GM18951 (cell line): ENCODE results near the gene RPRD1B.

Experiments used
- POLR2A ChIP-seq: IDR thresholded peaks from 4 replicates; pipeline ENCODE4 v1.6.1; 2011; ENCODE audit warnings: mild to moderate bottlenecking; ENCODE audit not compliant: insufficient read length, insufficient read depth; ENCODE audit errors: extremely low read depth
- in situ Hi-C: fragments of 300-500 bp; cut with MboI; formaldehyde crosslinking; loops from one replicate; pipeline ENCODE4 v1.12.0; 2022; ENCODE audit warnings: low sequenced_read_pairs, mixed read lengths, inconsistent platforms; ENCODE audit not compliant: unreplicated experiment

Gene RPRD1B

DNA sequence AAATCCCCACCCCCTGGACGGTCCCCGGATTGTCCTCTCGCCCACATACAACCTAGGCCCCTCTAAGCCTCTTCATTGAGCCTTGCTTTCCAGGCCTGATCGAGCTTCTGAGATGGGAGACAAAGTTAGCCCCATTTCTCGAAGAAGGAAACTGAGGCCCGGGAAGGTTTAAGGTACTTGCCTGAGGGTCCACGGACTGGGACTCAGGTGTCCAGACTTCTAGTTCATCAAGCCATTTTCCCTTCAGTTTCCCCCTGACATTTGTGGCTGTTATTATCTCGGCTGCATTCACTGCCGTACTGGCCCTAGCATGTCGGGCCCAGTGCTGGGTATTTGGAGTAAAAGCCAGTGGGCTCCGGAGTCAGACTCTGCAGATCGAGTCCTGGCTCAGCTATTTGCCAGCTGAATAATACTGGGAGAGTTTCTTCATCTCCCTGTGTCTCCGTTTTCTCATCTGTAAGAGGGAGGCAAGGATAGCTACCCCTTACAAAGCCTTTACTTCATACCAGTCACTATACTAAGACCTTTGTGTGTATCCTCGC lies 633 bp downstream of the RPRD1B start:
- in situ Hi-C loops = no loop called here
- TF ChIP-seq POLR2A = no peak

DNA sequence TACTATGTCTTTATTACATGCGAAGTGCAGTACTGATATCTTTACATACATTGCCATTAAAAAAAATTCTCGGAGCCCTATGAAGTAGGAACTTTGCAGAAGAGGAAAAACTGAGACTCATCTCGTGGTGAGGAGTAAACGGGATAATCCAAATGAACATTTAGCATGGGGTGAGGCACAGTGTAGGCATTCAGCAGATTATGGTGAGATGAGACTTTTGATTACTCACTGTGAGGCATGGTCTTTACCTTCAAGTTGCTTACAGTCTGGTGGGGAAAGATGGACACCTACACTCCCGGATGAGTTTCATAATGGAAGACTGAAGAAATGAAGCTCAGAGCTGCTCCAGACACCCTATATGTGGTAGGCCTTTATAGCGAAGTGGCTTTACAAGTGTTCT lies 1.4 kb downstream of the RPRD1B start:
- no peak for TF ChIP-seq POLR2A
- in situ Hi-C loops = no loop called here

DNA sequence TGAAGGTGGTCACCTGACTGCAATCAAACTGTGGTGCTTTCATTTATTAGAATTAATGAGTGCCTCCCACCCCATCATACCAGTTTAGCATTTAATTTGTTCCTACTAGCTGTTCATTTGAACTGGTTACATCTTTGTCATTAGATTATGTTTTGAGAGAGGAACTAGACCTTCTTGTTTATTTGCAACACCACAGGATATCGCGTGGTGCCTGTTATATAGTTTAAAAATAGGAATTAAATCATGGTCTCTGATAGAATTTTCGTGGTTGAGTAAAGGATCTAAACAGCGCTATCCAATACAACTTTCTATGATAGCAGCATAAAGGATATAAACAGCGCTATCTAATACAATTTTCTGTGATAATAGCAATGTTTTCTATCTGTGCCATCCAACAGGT lies 2.8 kb downstream of the RPRD1B start:
- in situ Hi-C loops = no loop called here
- no peak for TF ChIP-seq POLR2A

GRCh38 chr20:38040276-38040675 lies 6.7 kb downstream of the RPRD1B start:
- TF ChIP-seq POLR2A = no peak
- in situ Hi-C loops = no loop called here

DNA sequence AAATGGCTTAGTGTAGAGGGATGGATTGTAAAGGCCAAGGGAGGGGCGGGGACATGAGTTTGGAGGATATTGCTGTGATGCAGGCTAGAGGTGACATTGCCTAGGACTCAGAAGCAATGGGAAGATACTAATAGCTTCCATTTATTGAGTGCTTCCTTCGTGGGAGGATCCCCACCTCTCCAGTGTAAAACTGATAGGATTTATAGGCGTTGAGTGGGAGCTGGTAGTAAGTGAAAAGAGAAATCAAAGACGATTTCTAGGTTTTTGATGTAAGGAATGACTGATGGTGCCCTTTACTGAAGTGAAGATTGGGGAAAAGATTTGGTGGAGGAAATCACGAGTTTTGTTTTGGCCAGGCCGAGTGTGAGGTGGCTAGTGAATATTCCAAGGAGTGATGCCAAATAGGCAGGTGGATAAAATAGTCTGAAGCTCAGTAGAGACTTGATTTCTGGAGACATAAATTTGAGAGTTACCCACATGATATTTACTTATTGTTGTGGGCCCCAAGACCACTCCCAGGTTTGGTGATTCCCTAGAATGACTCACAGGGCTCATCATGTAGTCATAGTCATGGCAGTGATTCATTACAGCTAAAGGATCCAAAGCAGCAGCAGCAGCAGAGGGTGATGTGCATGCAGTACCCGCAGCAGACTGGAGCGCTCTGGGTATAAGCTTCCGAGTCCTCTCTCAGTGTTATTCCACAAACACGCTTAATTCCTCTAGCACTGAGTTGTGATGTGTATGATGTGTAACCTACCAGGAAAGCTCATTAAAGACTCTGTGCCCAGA lies 10.2 kb downstream of the RPRD1B start:
- in situ Hi-C loops = no loop called here
- TF ChIP-seq POLR2A = no peak

DNA sequence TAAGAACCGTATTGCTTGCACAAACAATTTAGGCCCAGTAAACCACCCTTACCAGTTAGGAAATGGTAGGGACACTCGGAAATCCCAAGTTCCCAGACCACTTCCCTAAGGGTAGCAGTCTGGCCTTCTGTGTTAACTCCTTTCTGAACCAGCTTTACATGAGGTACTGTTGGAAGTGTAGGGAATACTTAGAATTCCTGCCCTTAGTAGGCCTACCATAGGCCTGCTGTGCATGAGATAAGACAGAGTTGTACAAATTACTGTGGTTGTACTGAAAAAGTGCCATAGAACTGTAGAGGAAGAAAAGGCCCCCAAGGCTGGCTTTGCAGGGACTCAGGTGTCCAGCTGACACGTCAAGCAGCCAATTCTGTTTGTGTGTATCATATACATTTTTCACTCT lies 11.1 kb downstream of the RPRD1B start:
- no peak for TF ChIP-seq POLR2A
- in situ Hi-C loops = no loop called here

DNA sequence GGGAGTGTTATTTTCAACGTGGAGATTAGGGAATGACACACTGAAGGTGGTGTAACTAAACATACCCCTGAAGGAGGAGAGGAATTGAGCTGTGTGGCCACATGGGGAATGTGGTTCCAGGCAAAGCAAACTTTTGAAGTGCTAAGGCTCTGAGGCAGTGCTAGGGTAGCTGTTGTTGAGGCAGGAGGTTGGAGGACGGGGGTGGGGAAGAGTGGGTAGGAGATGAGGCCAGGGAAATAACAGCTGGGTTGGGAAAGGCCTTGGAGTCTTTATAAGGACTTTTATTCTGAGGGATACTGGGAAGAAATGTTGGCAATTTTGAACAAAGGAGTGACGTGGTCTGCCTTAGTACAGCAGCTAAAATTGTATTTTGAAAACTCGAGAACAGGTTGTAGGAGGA lies 13.0 kb downstream of the RPRD1B start:
- in situ Hi-C loops = no loop called here
- no peak for TF ChIP-seq POLR2A

- no peak for TF ChIP-seq POLR2A
- in situ Hi-C loops = no loop called here
These were observed 16.3 kb downstream of the RPRD1B start for GRCh38 chr20:38049800-38050199.

DNA sequence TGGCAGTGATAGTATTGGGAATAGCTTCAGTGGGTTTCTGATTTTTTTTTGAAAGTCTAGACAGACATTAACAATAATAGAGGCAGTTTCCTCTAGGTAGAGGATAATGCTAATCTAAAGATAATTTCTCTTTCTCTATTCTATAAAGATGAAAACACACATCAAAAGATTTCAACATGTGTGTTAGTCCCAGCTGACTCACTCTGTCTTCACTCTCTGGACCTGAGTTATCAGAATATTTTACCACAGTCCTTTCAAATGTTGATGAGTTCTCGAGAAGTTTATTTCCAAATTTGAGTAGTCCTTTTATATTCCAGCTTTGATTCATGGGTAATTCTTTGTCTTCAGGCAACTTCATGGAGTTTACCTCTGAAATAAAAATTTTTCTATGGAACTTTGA lies 17.1 kb downstream of the RPRD1B start:
- in situ Hi-C loops = no loop called here
- TF ChIP-seq POLR2A = no peak

DNA sequence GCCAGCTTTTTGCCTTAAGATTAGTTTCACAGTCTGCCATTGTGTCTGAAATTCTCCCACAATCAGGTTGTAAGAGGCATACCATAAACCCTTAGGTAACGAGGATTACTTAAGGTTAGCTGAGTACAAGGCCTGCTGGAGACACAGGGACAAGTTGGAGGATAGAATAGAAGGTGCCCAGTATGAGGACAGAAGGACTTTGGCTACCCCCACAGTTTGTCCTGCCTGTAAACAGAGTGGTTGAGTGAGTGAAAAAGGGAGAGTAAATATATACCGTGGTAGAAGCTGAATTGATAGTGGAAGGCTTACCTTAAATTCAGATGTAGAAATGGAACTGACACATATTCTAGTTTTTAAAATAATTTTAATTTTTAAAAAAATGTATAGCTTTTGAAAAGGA lies 19.3 kb downstream of the RPRD1B start:
- no peak for TF ChIP-seq POLR2A
- in situ Hi-C loops = no loop called here

- TF ChIP-seq POLR2A = no peak
- in situ Hi-C loops = loop anchor here (5.0 kb wide), 1 partner anchor 173 kb away; no protein-coding TSS in a partner anchor
These were observed 21.1 kb downstream of the RPRD1B start for GRCh38 chr20:38054647-38055046.

- in situ Hi-C loops = loop anchor here (5.0 kb wide), 1 partner anchor 172 kb away; no protein-coding TSS in a partner anchor
- TF ChIP-seq POLR2A = no peak
These were observed 21.7 kb downstream of the RPRD1B start for GRCh38 chr20:38055294-38055693.

DNA sequence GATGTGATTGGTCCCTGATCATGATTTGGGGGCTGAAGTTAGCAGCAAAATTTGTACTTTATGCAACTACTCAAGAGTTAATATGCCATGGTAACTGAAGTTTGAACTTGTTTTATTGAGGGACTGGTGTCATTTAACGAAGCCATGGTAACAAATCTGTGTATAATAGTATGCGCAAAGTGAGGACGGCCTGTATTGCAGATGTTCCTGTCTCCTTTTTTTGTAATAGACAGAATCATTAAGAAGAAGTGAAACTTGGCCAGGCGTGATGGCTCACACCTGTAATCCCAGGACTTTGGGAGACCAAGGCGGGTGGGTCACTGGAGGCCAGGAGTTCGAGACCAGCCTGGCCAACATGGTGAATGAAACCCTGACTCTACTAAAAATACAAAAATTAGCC lies 22.3 kb downstream of the RPRD1B start:
- no peak for TF ChIP-seq POLR2A
- in situ Hi-C loops = loop anchor here (5.0 kb wide), 1 partner anchor 171 kb away; no protein-coding TSS in a partner anchor

GRCh38 chr20:38057351-38057972 lies 23.9 kb downstream of the RPRD1B start:
- no peak for TF ChIP-seq POLR2A
- in situ Hi-C loops = loop anchor here (5.0 kb wide), 1 partner anchor 170 kb away; no protein-coding TSS in a partner anchor
